GM18907 (cell line): Measurements from ENCODE around the gene NLRP7.
A peak's percentile ranks its signal among the peaks of the same experiment; 100 is the strongest.
"Not testable (repeated sequence)": the region's sequence is repeated elsewhere in the genome, so short reads cannot be mapped to it uniquely, and the experiment has no call there.

ENCODE experiments used
- ATAC-seq: cut with Tn5 transposase; IDR thresholded peaks from one replicate; pipeline ENCODE4 v1.9.1; 2021; ENCODE audit warnings: mild to moderate bottlenecking, moderate library complexity; ENCODE audit not compliant: unreplicated experiment

Gene NLRP7

DNA sequence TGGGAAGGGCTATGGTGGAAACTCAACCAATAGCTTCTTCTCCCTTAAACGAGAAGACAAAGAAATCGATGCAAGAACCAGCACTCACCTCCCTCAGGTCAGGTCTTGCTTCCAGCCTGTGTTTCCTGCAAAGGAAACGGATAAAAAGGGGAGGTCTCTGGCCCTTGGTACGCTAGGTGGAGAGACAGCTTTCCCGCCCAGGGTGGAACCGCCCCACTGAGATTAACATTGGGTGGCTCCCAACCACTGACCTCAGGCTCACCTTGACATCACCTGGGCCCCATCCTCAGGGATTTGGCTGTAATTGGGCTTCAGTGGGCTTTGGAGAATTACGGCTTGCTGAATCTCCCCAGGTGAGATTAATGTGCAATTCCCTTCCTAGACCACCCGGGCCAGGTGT lies at the start of gene NLRP7:
TSS of gene NLRP7 (minus strand) at position 150 of the 400 bp plus-strand sequence.
- no peak for ATAC-seq

DNA sequence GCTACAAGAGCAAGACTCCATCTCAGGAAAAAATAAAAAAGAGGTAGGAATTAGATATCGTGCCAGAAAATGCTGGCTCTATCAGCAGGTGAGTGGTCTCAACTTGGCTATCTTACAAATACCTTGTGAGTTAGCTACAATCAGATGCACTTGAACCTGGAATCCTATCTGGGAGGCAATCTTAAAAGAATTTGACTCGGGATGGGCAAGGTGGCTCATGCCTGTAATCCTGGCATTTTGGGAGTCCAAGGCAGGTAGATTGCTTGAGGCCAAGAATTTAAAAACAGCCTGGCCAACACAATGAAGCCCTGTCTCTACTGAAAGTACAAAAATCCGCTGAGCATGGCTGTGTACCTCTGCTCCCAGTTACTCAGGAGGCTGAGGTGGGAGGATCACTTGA lies 48.2 kb upstream of the NLRP7 start:
- no peak for ATAC-seq

DNA sequence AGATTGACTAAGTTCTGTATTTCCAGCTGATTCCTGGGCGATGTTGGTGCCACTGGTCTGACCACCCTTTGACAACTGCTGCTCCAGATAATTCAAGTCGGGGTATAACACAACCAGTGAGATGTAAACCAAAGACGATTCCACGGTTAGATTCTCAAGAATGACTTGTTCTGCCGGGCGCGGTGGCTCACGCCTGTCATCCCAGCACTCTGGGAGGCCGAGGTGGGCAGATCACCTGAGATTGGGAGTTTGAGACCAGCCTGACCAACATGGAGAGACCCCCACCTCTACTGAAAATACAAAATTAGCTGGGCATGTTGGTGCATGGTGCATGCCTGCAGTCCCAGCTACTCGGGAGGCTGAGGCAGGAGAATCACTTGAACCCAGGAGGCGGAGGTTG lies 42.2 kb upstream of the NLRP7 start:
- not testable (repeated sequence) for ATAC-seq

DNA sequence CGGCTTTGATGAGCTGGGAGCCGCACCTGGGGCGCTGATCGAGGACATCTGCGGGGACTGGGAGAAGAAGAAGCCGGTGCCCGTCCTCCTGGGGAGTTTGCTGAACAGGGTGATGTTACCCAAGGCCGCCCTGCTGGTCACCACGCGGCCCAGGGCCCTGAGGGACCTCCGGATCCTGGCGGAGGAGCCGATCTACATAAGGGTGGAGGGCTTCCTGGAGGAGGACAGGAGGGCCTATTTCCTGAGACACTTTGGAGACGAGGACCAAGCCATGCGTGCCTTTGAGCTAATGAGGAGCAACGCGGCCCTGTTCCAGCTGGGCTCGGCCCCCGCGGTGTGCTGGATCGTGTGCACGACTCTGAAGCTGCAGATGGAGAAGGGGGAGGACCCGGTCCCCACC lies 35.2 kb upstream of the NLRP7 start:
- not testable (repeated sequence) for ATAC-seq

DNA sequence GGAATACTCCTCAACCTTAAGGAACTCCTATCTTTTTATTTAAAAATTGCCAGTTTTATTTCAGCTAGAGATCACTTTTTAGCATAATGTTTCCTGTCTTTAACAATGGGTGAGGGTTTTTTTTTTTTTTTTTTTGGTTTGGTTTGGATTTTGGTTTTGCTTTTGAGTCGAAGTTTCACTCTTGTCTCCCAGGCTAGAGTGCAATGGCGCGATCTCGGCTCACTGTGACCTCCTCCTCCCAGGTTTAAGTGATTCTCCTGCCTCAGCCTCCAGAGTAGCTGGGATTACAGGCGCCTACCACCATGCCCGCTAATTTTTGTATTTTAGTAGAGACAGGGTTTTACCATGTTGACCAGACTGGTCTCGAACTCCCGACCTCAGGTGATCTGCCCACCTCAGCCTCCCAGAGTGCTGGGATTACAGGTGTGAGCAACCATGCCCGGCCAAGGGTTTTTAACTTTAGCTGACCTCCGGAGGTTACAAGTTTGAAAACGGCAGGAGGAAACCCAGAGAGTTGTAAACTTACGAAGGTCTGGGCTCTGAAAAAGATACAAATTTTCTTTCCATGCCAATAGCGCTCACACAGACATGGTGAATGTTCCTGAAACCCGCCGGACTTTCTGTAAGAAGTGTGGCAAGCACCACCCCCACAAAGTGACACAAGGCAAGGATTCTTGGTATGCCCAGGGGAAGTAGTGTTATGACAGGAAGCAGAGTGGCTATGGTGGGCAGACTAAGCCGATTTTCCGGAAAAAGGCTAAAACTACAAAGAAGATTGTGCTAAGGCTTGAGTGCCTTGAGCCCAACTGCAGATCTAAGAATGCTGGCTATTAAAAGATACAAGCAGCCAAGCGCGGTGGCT lies 26.1 kb upstream of the NLRP7 start:
- ATAC-seq: not testable (repeated sequence)

DNA sequence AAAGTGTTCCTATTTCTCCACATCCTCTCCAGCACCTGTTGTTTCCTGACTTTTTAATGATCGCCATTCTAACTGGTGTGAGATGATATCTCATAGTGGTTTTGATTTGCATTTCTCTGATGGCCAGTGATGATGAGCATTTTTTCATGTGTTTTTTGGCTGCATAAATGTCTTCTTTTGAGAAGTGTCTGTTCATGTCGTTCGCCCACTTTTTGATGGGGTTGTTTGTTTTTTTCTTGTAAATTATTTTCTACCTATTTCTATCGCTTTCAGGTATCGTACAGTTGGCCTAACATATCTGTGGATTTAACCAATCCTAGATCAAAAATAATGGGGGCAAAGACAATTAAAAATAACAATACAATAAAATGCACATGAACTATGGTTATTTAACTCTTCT lies 24.1 kb upstream of the NLRP7 start:
- ATAC-seq: not testable (repeated sequence)

DNA sequence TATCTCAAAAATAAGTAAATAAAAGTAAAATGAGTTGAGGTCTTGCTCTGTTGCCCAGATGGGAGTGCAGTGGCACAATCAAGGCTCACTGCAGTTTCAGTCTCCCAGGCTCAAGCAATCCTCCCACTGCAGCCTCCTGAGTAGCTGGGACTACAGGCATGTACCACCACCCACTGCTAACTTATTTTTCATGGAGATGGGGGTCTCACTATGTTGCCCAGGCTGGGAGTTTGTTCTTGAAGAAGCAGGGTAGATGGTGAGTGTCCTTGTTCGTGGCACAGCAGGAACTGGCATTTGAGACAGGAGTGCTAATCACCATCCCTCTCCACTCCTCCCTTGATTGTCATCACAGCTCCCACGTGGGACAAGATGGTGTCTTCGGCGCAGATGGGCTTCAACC lies 22.3 kb upstream of the NLRP7 start:
- ATAC-seq: no peak

DNA sequence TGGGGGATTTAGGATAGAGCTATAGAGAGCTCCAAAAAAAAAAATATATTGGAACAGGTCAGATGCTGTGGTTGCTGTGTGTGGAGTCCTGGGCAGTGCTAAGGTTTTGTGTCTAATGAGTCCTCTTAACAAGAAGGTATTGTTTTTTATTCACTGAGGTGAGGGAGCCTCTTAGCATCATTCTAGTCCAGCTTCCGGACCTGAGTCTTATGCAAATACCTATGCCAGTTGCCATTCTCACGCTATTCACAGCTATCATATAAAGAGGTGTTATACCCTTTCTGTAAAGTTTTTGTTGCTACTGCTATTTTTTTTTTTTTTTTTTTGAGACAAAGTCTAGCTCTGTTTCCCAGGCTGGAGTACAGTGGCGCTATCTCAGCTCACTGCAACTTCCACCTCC lies 20.3 kb upstream of the NLRP7 start:
- no peak for ATAC-seq

DNA sequence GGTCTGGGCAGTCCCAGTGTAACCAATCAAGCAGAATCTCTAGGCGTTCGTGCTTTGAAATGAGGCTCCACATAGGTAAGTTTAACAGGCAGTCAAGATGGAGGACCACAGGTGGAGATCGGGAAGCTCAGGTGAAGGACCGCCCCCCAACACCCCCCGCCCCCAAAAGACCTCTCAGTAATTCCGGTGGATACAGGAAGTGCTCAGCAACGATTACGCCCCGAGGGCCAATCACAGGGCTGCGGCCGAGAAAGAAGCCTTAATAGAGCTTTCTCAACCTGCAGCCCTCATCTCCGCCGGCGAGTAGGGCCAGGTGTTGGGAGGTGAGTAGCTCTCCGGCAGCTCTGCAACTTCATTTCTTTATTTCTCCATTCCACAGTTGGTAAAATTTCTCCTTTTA lies 17.7 kb upstream of the NLRP7 start:
- ATAC-seq: not testable (repeated sequence)

DNA sequence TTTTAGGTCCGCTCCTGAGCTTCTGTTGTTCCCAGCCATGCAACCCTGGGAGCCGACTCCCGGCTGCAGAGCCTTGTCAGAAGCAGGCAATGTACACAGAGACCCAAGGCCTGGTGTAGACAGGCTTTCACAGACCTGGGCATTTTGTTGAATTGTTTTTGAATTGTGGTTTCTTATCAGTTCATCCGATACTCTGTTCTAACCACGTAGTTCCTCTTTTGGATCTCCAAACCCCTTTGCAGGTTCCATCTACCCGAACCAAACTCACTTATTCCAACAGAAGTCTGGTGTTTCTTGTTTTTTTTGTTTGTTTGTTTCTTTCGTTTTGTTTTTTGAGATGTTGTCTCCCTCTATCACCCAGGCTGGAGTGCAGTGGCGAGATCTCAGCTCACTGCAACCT lies 12.5 kb upstream of the NLRP7 start:
- no peak for ATAC-seq

DNA sequence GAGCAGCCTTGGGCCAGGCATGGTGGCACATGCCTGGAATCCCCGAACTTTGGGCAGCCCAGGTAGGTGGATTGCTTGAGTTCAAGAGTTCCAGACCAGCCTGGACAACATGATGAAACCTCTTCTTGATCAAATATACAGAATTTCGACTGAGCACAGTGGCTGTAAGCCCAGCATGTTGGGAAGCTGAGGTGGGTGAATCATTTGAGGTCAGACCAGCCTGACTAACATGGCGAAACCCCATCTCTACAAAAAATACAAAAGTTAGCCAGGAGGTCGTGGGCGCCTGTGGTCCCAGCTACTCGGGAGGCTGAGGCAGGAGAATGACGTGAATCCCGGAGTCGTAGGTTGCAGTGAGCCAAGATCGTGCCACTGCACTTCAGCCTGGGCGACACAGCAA lies 8.0 kb upstream of the NLRP7 start:
- ATAC-seq: no peak

DNA sequence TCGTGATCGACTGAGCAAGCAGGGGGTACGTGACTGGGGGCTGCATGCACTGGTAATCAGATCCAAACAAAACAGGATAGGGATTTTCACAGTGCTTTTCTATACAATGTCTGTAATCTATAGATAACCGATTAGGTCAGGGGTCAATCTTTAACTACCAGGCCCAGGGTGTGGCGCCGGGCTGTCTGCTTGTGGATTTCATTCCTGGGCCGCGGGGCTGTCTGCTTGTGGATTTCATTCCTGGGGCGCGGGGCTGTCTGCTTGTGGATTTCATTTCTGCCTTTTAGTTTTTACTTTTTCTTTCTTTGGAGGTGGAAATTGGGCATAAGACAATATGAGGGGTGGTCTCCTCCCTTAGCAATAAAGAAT lies 6.0 kb upstream of the NLRP7 start:
- not testable (repeated sequence) for ATAC-seq

DNA sequence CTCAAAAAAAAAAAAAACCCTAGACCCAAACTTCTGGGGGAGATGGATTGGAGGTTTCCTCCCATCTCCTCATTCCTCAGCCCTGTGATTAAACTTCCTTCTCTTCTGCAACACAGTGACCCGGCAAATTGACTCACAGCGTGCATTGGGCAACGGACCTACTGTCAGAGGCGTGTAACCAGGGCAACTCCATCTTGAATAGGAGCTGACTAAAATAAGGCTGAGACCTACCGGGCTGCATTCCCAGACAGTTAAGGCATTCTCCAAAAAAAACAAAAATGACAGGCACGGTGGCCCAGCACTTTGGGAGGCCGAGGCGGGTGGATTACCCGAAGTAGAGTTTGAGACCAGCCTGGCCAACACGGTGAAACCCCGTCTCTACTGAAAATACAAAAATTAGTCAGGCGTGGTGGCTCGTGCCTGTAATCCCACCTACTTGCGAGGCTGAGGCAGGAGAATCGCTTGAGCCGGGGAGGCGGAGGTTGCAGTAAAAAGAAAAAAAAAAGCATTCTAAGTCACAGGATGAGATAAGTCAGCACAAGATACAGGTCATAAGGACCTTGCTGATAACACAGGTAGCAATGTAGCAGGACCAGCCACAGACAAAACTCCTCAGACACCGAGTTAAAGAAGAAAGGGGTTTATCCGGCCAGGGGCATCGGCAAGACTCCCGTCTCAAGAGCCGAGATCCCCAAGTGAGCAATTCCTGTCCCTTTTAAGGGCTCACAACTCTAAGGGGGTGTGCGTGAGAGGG lies 5.4 kb upstream of the NLRP7 start:
- ATAC-seq: no peak

DNA sequence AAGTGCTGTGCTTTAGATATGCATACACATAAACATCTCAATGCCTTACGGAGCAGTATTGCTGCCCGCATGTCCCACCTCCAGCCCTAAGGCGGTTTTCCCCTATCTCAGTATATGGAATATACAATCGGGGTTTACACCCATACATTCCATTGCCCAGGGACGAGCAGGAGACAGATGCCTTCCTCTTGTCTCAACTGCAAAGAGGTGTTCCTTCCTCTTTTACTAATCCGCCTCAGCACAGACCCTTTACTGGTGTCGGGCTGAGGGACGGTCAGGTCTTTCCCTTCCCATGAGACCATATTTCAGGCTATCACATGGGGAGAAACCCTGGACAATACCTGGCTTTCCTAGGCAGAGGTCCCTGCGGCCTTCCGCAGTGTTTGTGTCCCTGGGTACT lies 3.2 kb upstream of the NLRP7 start:
- not testable (repeated sequence) for ATAC-seq

DNA sequence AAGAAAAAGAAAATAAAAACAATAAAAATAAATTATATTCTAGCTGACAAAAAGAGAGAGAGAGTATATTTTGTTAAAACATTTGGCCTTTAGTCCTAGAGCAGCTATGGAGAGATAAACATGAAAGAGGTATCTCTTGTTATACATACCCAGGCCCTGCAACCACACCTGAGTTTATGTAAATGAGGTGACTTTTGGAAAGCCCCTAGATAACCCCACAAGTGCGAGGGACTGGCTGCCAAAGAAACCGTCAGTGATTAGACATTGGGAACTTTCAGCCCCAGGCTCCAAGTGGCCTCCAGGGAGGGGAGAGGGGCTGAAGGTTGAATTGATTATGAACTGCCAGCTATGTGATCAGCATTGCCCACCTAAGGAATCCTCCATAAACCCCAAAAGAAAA lies 2.1 kb upstream of the NLRP7 start:
- no peak for ATAC-seq

DNA sequence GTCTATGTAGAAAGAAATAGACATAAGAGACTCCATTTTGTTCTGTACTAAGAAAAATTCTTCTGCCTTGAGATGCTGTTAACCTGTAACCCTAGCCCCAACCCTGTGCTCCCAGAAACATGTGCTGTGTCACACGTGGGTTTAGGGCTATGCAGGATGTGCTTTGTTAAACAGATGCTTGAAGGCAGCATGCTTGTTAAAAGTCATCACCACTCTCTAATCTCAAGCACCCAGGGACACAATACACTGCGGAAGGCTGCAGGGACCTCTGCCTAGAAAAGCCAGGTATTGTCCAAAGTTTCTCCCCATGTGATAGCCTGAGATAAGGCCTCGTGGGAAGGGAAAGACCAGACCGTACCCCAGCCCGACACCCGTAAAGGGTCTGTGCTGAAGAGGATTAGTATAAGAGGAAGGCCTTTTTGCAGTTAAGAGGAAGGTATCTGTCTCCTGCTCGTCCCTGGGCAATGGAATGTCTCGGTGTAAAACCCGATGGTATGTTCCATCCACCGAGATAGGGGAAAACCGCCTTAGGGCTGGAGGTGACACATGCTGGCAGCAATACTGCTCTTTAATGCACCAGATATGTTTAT lies 3.5 kb downstream of the NLRP7 start:
- not testable (repeated sequence) for ATAC-seq

DNA sequence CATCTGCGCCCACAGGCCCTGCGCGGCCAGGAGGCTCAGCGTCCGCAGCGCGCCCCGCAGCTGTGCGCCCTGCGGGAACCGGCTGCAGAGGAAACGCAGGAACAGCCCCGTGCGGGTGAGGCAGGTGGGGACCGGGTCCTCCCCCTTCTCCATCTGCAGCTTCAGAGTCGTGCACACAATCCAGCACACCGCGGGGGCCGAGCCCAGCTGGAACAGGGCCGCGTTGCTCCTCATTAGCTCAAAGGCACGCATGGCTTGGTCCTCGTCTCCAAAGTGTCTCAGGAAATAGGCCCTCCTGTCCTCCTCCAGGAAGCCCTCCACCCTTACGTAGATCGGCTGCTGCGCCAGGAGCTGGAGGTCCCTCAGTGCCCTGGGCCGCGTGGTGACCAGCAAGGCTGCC lies 7.8 kb downstream of the NLRP7 start:
- ATAC-seq: not testable (repeated sequence)

DNA sequence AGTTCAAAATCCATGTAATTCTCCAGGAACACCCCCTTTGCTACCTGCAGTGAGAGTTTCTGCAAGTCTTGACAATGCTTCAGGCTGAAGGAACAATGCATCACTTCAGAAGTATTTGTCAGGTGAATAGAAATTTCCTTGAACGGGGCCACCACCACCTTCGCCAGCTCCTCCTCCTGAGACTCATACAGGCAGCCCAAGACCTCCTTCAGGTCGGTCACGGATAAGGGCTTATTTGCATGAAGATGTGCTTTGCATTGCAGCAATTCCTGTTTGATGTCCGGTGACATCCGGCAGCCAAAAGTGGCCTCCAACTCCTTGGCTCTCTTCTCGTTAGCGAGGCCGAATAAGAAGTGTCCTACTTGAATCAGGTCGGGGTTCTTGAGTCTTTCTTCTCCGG lies 8.4 kb downstream of the NLRP7 start:
- ATAC-seq: no peak

DNA sequence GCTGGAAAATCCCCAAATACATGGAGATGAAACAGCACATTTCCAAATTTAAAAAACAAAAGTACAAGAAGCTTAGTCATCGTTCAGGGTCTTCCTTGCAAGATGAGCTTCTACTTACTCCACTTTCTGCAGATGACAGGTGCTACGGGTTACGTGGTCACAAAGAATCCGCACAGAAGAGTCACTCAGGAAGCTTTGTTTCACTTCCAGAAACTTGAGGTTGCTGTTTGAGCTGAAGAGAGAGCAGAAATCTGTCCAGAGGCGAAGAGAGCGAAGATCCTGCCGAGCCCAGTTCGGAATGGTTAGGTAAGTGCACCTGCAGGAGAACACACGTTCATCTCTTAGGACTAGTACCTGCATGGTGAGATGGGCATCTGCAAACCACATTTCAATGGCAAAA lies 9.4 kb downstream of the NLRP7 start:
- ATAC-seq: peak; percentile 76

DNA sequence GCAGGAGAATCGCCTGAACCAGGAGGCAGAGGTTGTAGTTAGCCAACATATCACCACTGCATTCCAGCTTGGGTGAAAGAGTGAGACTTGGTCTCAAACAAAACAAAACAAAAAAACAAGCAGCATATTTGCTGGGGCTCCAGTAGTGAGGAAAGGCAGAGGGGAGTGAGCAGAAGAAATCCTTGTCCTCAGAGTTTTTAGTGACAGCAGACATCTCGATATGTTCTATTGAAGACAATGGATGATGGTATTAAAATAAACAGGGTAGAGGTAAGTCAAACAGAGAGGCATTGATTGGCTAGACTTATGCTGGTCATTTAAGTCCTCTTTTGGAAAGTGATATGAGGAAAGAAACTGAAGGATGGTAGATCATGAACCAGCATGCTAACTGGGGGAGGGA lies 19.0 kb downstream of the NLRP7 start:
- no peak for ATAC-seq

DNA sequence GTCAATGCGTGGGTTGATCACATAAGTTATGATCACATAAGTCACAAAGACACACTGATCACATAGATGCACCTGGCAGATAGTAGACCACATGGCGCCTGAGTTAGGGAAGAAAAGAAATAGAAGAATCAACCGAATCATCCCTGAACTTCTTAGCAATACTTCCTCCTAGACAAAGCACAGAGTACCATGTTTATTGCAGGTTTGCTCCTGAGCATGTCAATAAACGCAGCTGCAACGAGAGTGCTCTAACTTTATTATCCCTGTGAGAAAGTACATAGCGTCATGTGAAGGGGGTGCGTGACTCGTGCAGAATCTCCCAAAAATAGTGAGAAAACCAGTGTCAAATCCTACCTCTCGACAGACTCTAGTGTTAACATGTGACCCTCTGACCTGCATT lies 24.1 kb downstream of the NLRP7 start:
- ATAC-seq: no peak

DNA sequence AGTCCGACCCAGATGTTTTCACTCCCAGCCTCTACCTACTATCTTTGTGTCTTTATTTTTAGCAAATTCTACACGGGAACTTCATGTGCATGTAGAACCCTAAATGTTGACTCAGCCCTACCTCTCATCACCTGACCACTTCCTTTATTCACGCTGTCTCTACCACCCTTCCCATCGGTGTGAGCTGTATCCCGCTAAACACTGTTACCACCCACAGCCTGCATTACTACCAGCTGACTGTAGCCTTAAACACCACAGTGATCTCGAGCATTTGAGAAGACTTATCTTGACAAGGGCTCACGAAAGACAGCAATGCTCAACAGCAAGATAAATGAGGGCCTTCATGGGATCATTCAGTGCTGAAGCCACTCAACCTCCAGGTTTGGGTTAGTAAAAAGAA lies 26.2 kb downstream of the NLRP7 start:
- ATAC-seq: no peak
